GM06990 (cell line): Measurements from ENCODE around the gene NLRP12.
"Not testable (repeated sequence)": the region's sequence is repeated elsewhere in the genome, so short reads cannot be mapped to it uniquely, and the experiment has no call there.

ENCODE experiments used
- DNase-seq: peaks from one replicate; pipeline ENCODE4 v3.0.0-alpha.2; 2011; ENCODE audit not compliant: insufficient read length; ENCODE audit errors: extremely low read depth
- H3K27me3 ChIP-seq: replicated peaks from 2 replicates; pipeline ENCODE4 v1.6.0; 2011; ENCODE audit warnings: low read length; ENCODE audit not compliant: control insufficient read depth, insufficient read depth
- H3K36me3 ChIP-seq: 2 replicates; pipeline ENCODE4 v1.5.1; 2011; ENCODE audit warnings: low read length; ENCODE audit not compliant: control insufficient read depth, insufficient read depth
- H3K4me3 ChIP-seq: replicated peaks from 2 replicates; pipeline ENCODE4 v1.5.1; 2011; ENCODE audit warnings: low read depth, mild to moderate bottlenecking, control low read depth, low read length
- CTCF ChIP-seq: IDR thresholded peaks from 2 replicates; pipeline ENCODE4 v1.5.1; 2011; ENCODE audit warnings: low read length, control low read depth, mild to moderate bottlenecking, inconsistent platforms; ENCODE audit not compliant: insufficient read depth, poor library complexity, severe bottlenecking

Gene NLRP12

GRCh38 chr19:53824134-53824611, at the start of gene NLRP12:
NLRP12 (minus strand) TSS chr19:53824314; CDS start chr19:53824174, 140 bp downstream.
- no peak for DNase-seq
- no peaks in the 10 kb centered on the region for H3K36me3 ChIP-seq
- H3K27me3 ChIP-seq, result no peaks in the 10 kb centered on the region
- TF ChIP-seq CTCF, result no peak
- no peak within 1 kb of the TSS for H3K4me3 ChIP-seq

- TF ChIP-seq CTCF, result no peak
- H3K27me3 ChIP-seq, result no peaks in the 10 kb centered on the region
- H3K4me3 ChIP-seq, result no peak overlapping the region
- no peak for DNase-seq
- no peaks in the 10 kb centered on the region; the same call in none of the 2 replicates for H3K36me3 ChIP-seq
Observed at GRCh38 chr19:53872762-53873161, 48.6 kb upstream of the NLRP12 start.

GRCh38 chr19:53871454-53871853, 47.3 kb upstream of the NLRP12 start:
- no peaks in the 10 kb centered on the region for H3K27me3 ChIP-seq
- no peak for DNase-seq
- no peaks in the 10 kb centered on the region; the same call in none of the 2 replicates for H3K36me3 ChIP-seq
- TF ChIP-seq CTCF, result no peak
- no peak overlapping the region for H3K4me3 ChIP-seq

GRCh38 chr19:53870485-53870844, 46.4 kb upstream of the NLRP12 start:
- Histone ChIP-seq H3K36me3 (no peaks in the 10 kb centered on the region; the same call in none of the 2 replicates), H3K4me3 (peak overlapping the region; percentile 38)
- no peak for DNase-seq

DNA sequence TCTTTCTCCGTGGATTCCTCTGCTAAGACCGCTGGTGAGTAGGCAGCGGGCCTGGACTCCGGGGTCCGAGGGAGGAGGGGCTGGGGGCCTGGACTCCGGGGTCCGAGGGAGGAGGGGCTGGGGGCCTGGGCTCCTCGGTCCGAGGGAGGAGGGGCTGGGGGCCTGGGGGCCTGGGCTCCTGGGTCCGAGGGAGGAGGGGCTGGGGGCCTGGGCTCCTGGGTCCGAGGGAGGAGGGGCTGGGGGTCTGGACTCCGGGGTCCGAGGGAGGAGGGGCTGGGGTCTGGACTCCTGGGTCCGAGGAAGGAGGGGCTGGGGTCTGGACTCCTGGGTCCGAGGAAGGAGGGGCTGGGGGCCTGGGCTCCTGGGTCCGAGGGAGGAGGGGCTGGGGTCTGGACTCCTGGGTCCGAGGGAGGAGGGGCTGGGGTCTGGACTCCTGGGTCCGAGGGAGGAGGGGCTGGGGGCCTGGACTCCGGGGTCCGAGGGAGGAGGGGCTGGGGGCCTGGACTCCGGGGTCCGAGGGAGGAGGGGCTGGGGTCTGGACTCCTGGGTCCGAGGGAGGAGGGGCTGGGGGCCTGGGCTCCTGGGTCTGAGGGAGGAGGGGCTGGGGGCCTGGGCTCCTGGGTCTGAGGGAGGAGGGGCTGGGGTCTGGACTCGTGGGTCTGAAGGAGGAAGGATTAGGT, 45.8 kb upstream of the NLRP12 start:
- DNase-seq, H3K27me3 ChIP-seq, H3K36me3 ChIP-seq: not testable (repeated sequence)
- H3K4me3 ChIP-seq, result peak overlapping the region; percentile 64

More at GRCh38 chr19:53870485-53870844, 46.4 kb upstream of the NLRP12 start:
- no peaks in the 10 kb centered on the region for H3K27me3 ChIP-seq
- TF ChIP-seq CTCF, result no peak

GRCh38 chr19:53868892-53869804, 45.0 kb upstream of the NLRP12 start:
- peak; percentile 94 for DNase-seq
- Histone ChIP-seq H3K4me3 (peak overlapping the region; percentile 64), H3K36me3 (no peaks in the 10 kb centered on the region; the same call in none of the 2 replicates), H3K27me3 (no peaks in the 10 kb centered on the region)
- TF ChIP-seq CTCF, result no peak
